B cell (primary cell): Measurements from ENCODE around the gene CITED2. TPM values are rescaled to one million over a fixed set of nuclear protein-coding genes. Genes with fewer than 3 reads are reported as not detected.

Source experiments
- ATAC-seq: fragments of 200-7000 bp; cut with Tn5 transposase; one replicate; pipeline ENCODE4 v1.10.0; 2021; ENCODE audit warnings: low read depth, mild to moderate bottlenecking, moderate number of reproducible peaks, moderate library complexity
- CTCF ChIA-PET: fragments of 350-600 bp; sonication (Branson Sonifier 250); formaldehyde crosslinking; loops from one replicate; lab custom pipeline; 2021; ENCODE audit warnings: antibody characterized with exemption, inconsistent platforms; lab: Charles Lee
- POLR2A ChIA-PET: fragments of 350-600 bp; sonication (Branson Sonifier 250); formaldehyde crosslinking; loops from one replicate; lab custom pipeline; 2021; ENCODE audit warnings: antibody characterized with exemption; lab: Charles Lee
- DNase-seq: peaks from one replicate; pipeline ENCODE4 v3.0.0; 2013
- H2AFZ ChIP-seq: 2 replicates; pipeline ENCODE4 v1.6.1; 2012; ENCODE audit warnings: mild to moderate bottlenecking, low read depth, low read length; ENCODE audit not compliant: insufficient read depth, poor library complexity, severe bottlenecking
- H3K27ac ChIP-seq, 2 donors: 1 replicate in 1 of 2; 2 replicates in 1 of 2; pipeline ENCODE4 v1.5.1; 2012 to 2013; ENCODE audit warnings: low read length in 2 of 2, mild to moderate bottlenecking in 2 of 2, moderate library complexity in 1 of 2
- H3K27me3 ChIP-seq, 4 experiments: fragments of 200-600 bp in 1 of 4; sonication (generic) in 1 of 4; replicated peaks in 1 of 4; 1 replicate in 2 of 4; 2 replicates in 2 of 4; pipeline versions ENCODE4 v1.6.1 to v1.7.0; 2013 to 2016; ENCODE audit warnings: low read length in 3 of 4, mild to moderate bottlenecking in 2 of 4, mixed read lengths in 1 of 4, moderate library complexity in 1 of 4; ENCODE audit not compliant: insufficient read depth in 4 of 4, control insufficient read depth in 3 of 4; ENCODE audit errors: control extremely low read depth in 1 of 4
- H3K36me3 ChIP-seq, 2 experiments: replicated peaks in 1 of 2; 1 replicate in 1 of 2; 2 replicates in 1 of 2; pipeline versions ENCODE4 v1.6.1 to v1.7.1; 2013; ENCODE audit warnings: low read length in 1 of 2; ENCODE audit not compliant: insufficient read depth in 2 of 2, control insufficient read depth in 1 of 2; ENCODE audit errors: control extremely low read depth in 1 of 2, extremely low read depth in 1 of 2
- H3K4me1 ChIP-seq, 2 donors: fragments of 200-600 bp in 1 of 2; sonication (generic) in 1 of 2; 1 replicate in 1 of 2; 2 replicates in 1 of 2; pipeline versions ENCODE4 v1.5.1 to v1.6.1; 2013 to 2017; ENCODE audit warnings: low read length in 2 of 2; ENCODE audit not compliant: control insufficient read depth in 2 of 2, insufficient read depth in 2 of 2
- H3K4me2 ChIP-seq: replicated peaks from 2 replicates; pipeline ENCODE3; 2012; ENCODE audit warnings: mild to moderate bottlenecking, low read depth, low read length; ENCODE audit not compliant: poor library complexity, severe bottlenecking
- H3K4me3 ChIP-seq, 5 experiments: fragments of 200-600 bp in 1 of 5; sonication (generic) in 1 of 5; 1 replicate in 3 of 5; 2 replicates in 2 of 5; pipeline versions ENCODE4 v1.5.1 to v1.7.0; 2011 to 2016; ENCODE audit warnings: low read length in 4 of 5, mild to moderate bottlenecking in 4 of 5, low read depth in 2 of 5, control low read depth in 1 of 5, moderate library complexity in 1 of 5; ENCODE audit not compliant: insufficient read depth in 1 of 5; ENCODE audit errors: control extremely low read depth in 1 of 5, extremely low read depth in 1 of 5
- H3K79me2 ChIP-seq: fragments of 200-600 bp; sonication (generic); one replicate; pipeline ENCODE4 v1.6.0; 2016; ENCODE audit warnings: low read length; ENCODE audit not compliant: control insufficient read depth, insufficient read depth
- H3K9ac ChIP-seq: fragments of 200-600 bp; sonication (generic); 2 replicates; pipeline ENCODE4 v1.6.1; 2017; ENCODE audit warnings: mild to moderate bottlenecking, low read length, moderate library complexity
- H3K9me3 ChIP-seq, 3 donors: one replicate each; pipeline versions ENCODE4 v1.6.1 to v1.7.1; 2013; ENCODE audit warnings: low read length in 2 of 3; ENCODE audit not compliant: control insufficient read depth in 2 of 3, insufficient read depth in 1 of 3; ENCODE audit errors: control extremely low read depth in 1 of 3
- H4K20me1 ChIP-seq: 2 replicates; pipeline ENCODE4 v1.6.0; 2012; ENCODE audit warnings: mild to moderate bottlenecking, low read length; ENCODE audit not compliant: insufficient read depth, control insufficient read depth, poor library complexity, severe bottlenecking
- H3K27ac Mint-ChIP-seq: one replicate; pipeline ENCODE4 v1.8.0; 2021; ENCODE audit warnings: mixed read lengths
- H3K27me3 Mint-ChIP-seq: one replicate; pipeline ENCODE4 v1.8.0; 2021; ENCODE audit warnings: mixed read lengths
- H3K4me1 Mint-ChIP-seq: one replicate; pipeline ENCODE4 v1.8.0; 2021; ENCODE audit warnings: mixed read lengths
- H3K4me3 Mint-ChIP-seq: one replicate; pipeline ENCODE4 v1.8.0; 2021; ENCODE audit warnings: mixed read lengths
- H3K9me3 Mint-ChIP-seq: one replicate; pipeline ENCODE4 v1.8.0; 2022; ENCODE audit warnings: mixed read lengths; ENCODE audit not compliant: insufficient read depth
- EZH2 ChIP-seq: IDR thresholded peaks from 2 replicates; pipeline ENCODE4 v1.6.1; 2012; ENCODE audit warnings: borderline replicate concordance, low read depth, mild to moderate bottlenecking, moderate library complexity, low read length; ENCODE audit not compliant: insufficient read depth, poor library complexity, severe bottlenecking
- WGBS: methylation state at CpG from one replicate; pipeline ENCODE4 v1.1.5; 2013; ENCODE audit warnings: missing lambda C conversion rate; ENCODE audit not compliant: insufficient coverage; 5-methylcytosine and 5-hydroxymethylcytosine counted together
- intact Hi-C: fragments of 100-400 bp; cut with micrococcal nuclease; formaldehyde crosslinking; loops from one replicate; pipeline ENCODE4 v1.10.0; 2022
- polyA minus RNA-seq: library from RNA; depleted of rRNA, polyadenylated mRNA; stranded (reverse); fragments of >200 nt; gene quantifications from 2 replicates; pipeline ENCODE4 v1.2.3, GENCODE V29; 2012
- polyA plus RNA-seq: library from polyadenylated mRNA; depleted of rRNA; stranded (reverse); fragments of >200 nt; gene quantifications from 2 replicates; pipeline ENCODE4 v1.2.3, GENCODE V29; 2012
- total RNA-seq, 2 donors: library from RNA; stranded (reverse); fragments of 120-200 nt in 1 of 2; gene quantifications; 1 replicate in 1 of 2; 2 replicates in 1 of 2; pipeline versions ENCODE4 v1.2.3 to v1.2.4, GENCODE V29; 2013 to 2022
- TF ChIP-seq, protein P1 (sequence below): fragments of 200-600 bp; IDR thresholded peaks from one replicate; pipeline ENCODE4 v1.8.0; 2022; ENCODE audit warnings: antibody characterized with exemption, mild to moderate bottlenecking

CITED2 gene, protein sequence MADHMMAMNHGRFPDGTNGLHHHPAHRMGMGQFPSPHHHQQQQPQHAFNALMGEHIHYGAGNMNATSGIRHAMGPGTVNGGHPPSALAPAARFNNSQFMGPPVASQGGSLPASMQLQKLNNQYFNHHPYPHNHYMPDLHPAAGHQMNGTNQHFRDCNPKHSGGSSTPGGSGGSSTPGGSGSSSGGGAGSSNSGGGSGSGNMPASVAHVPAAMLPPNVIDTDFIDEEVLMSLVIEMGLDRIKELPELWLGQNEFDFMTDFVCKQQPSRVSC
- 55.5 and 56.2 TPM in 2 replicates for total RNA-seq
- total RNA-seq (2013): 47.4 TPM
- 19.6 and 67.9 TPM in 2 replicates for polyA plus RNA-seq
- polyA minus RNA-seq: 109 and 114 TPM in 2 replicates

DNA sequence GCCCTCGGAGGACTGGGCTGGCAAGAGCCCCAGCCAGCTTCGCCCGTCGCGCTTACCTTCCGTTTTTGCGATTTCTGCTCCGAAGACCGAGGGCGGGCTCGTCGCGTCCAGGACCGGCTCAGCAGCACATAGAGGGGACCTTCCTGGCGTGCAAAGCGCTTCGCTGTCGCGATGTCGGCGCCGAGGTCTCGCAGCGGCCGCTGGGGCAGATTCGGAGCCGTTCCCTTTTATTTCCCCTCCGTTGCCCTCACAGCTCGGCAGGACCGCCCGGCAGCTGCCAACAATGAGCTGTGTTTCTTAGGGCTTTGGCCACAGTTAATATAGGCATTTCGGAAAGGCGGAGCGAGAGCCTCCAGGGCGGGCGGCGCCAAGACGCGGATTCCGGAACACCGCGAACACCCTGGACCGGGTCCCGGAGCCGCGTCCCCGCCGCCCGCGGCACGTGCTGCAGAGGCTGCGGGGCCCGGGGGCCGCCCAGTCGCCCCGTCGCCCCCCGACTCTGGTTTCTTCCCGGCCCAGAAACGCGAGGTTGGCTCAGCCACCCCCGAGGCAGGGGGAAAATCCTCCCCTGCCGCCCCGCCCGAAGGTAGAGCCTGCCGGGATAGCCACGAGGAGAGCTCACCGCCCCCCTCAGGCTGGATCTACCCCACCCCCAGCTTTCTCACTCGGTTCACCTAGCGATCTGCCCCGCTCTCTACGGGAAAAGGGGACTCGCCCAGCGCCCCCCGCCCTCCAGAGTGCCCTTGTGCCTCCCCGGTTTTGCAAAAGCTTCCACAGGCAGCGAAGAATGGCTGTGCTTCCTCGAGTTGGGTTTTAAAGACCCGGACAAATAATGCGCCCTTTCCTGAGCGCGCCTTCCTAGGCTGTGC lies at the start of gene CITED2:
Gene CITED2, minus strand, starts transcription at position 292 of the 869 bp plus-strand sequence. CDS start 704 bp downstream, outside the sequence.
- CTCF ChIA-PET: interaction anchor here (0.7 to 7.4 kb wide), 29 partner anchors 10 to 1505 kb away, joined by 3 to 111 read pairs (median 4); partner anchors contain the start of genes CCDC28A and TXLNB
- under 1% methylated on average over 82 of the region's 82 CpGs for WGBS
- Histone ChIP-seq H3K9me3 (no peaks in the 10 kb centered on the region), H4K20me1 (no peaks in the 10 kb centered on the region), H3K27me3 (no peaks in the 10 kb centered on the region), H3K27ac (peak within 1 kb of the TSS; percentile 85 to 88), H2AFZ (peak within 1 kb of the TSS; percentile 97), H3K4me2 (peak within 1 kb of the TSS; percentile 92), H3K4me1 (peaks cover 17 to 26% of the 10 kb centered on the region in 2 donors), H3K9ac (peak within 1 kb of the TSS; percentile 89), H3K36me3 (no peaks in the 10 kb centered on the region), H3K4me3 (peak within 1 kb of the TSS; percentile 91 to 99 (median 97)), H3K79me2 (peaks cover 32% of the 10 kb centered on the region)
- peak within 1 kb of the TSS; percentile 100 for H3K27ac Mint-ChIP-seq
- ATAC-seq: peak; percentile 71
- H3K27me3 Mint-ChIP-seq: no peaks in the 10 kb centered on the region
- intact Hi-C loops: loop anchor here (1.0 to 5.0 kb wide), 7 partner anchors 49 to 787 kb away; partner anchors contain the start of genes CCDC28A and REPS1
- H3K9me3 Mint-ChIP-seq: no peaks in the 10 kb centered on the region
- H3K4me1 Mint-ChIP-seq: peaks cover 30% of the 10 kb centered on the region
- peak within 1 kb of the TSS; percentile 100 for H3K4me3 Mint-ChIP-seq
- DNase-seq: peak; percentile 98
- no peak for TF ChIP-seq EZH2
- TF ChIP-seq, protein P1, sequence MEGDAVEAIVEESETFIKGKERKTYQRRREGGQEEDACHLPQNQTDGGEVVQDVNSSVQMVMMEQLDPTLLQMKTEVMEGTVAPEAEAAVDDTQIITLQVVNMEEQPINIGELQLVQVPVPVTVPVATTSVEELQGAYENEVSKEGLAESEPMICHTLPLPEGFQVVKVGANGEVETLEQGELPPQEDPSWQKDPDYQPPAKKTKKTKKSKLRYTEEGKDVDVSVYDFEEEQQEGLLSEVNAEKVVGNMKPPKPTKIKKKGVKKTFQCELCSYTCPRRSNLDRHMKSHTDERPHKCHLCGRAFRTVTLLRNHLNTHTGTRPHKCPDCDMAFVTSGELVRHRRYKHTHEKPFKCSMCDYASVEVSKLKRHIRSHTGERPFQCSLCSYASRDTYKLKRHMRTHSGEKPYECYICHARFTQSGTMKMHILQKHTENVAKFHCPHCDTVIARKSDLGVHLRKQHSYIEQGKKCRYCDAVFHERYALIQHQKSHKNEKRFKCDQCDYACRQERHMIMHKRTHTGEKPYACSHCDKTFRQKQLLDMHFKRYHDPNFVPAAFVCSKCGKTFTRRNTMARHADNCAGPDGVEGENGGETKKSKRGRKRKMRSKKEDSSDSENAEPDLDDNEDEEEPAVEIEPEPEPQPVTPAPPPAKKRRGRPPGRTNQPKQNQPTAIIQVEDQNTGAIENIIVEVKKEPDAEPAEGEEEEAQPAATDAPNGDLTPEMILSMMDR: no peak
- POLR2A ChIA-PET: interaction anchor here (0.6 to 3.0 kb wide), 17 partner anchors 10 to 601 kb away, joined by 3 to 20 read pairs (median 5); partner anchors contain the start of genes CCDC28A and HECA
